Activated CD4-positive, alpha-beta T cell treated with anti-CD3 and anti-CD28 coated beads for 36 hours (primary cell): ENCODE measurements around the gene CDH4. TPM values are rescaled to one million over a fixed set of nuclear protein-coding genes. Genes with fewer than 3 reads are reported as not detected.

ENCODE experiments used
- ATAC-seq: fragments of 200-7000 bp; cut with Tn5 transposase; one replicate; pipeline ENCODE4 v1.10.0; 2021; ENCODE audit warnings: mild to moderate bottlenecking, moderate library complexity
- CTCF ChIA-PET: fragments of 350-600 bp; sonication (Branson Sonifier 250); formaldehyde crosslinking; loops from one replicate; lab custom pipeline; 2021; ENCODE audit warnings: antibody characterized with exemption; lab: Charles Lee
- POLR2A ChIA-PET: fragments of 350-600 bp; sonication (Branson Sonifier 250); formaldehyde crosslinking; loops from one replicate; lab custom pipeline; 2021; ENCODE audit warnings: antibody characterized with exemption, inconsistent platforms; lab: Charles Lee
- DNase-seq: peaks from one replicate; pipeline ENCODE4 v3.0.0-alpha.2; 2020
- H3K27ac Mint-ChIP-seq: one replicate; pipeline ENCODE4 v1.8.0; 2021; ENCODE audit warnings: mixed read lengths
- H3K27me3 Mint-ChIP-seq: one replicate; pipeline ENCODE4 v1.8.0; 2021; ENCODE audit warnings: mixed read lengths
- H3K36me3 Mint-ChIP-seq: one replicate; pipeline ENCODE4 v1.8.0; 2021; ENCODE audit warnings: low read depth, mixed read lengths
- H3K4me1 Mint-ChIP-seq: one replicate; pipeline ENCODE4 v1.8.0; 2021; ENCODE audit warnings: mixed read lengths
- H3K4me3 Mint-ChIP-seq: one replicate; pipeline ENCODE4 v1.8.0; 2021; ENCODE audit warnings: mild to moderate bottlenecking, moderate library complexity, mixed read lengths
- H3K9me3 Mint-ChIP-seq: one replicate; pipeline ENCODE4 v1.8.0; 2021; ENCODE audit warnings: low read depth, mixed read lengths
- intact Hi-C, 2 experiments: fragments of 100-400 bp; cut with DNase I in 1 of 2; cut with micrococcal nuclease in 1 of 2; formaldehyde crosslinking; loops; one replicate each; pipeline versions ENCODE4 v1.14.2 to v1.15.1; 2022 to 2024; cut with DNase I, micrococcal nuclease
- total RNA-seq, 2 experiments: library from RNA; stranded (reverse); gene quantifications; one replicate each; pipeline ENCODE4 v1.2.3, GENCODE V29; 2021

CDH4 gene
- total RNA-seq, 2 experiments from 2014 or later: not detected

- ATAC-seq: no peak
- H3K36me3 Mint-ChIP-seq: no peaks in the 10 kb centered on the region
- intact Hi-C loops: no loop called here
- no peaks in the 10 kb centered on the region for H3K4me1 Mint-ChIP-seq
- no peak for DNase-seq
- ChIA-PET CTCF (interaction anchor here (0.6 kb wide), 1 partner anchor 1026 kb away, joined by 3 read pairs; no protein-coding TSS in a partner anchor), POLR2A (no interaction called here)
- H3K27ac Mint-ChIP-seq: no peak overlapping the region
- no peak overlapping the region for H3K4me3 Mint-ChIP-seq
- H3K9me3 Mint-ChIP-seq: peaks cover 5% of the 10 kb centered on the region
- no peaks in the 10 kb centered on the region for H3K27me3 Mint-ChIP-seq
Observed at GRCh38 chr20:61742097-61742825, 490.2 kb downstream of the CDH4 start.

- Mint-ChIP-seq H3K27me3 (no peaks in the 10 kb centered on the region), H3K27ac (no peak overlapping the region), H3K9me3 (peaks cover 5% of the 10 kb centered on the region), H3K4me1 (no peaks in the 10 kb centered on the region), H3K36me3 (no peaks in the 10 kb centered on the region), H3K4me3 (no peak overlapping the region)
- ATAC-seq (no peak), DNase-seq (no peak)
- intact Hi-C loops: no loop called here
- CTCF ChIA-PET: no interaction called here
- POLR2A ChIA-PET: no interaction called here
Observed at GRCh38 chr20:61743606-61744005, 491.5 kb downstream of the CDH4 start.

GRCh38 chr20:61744691-61745396, 492.8 kb downstream of the CDH4 start:
- Mint-ChIP-seq H3K36me3 (no peaks in the 10 kb centered on the region), H3K9me3 (peaks cover 5% of the 10 kb centered on the region), H3K4me3 (no peak overlapping the region), H3K4me1 (no peaks in the 10 kb centered on the region), H3K27ac (no peak overlapping the region), H3K27me3 (no peaks in the 10 kb centered on the region)
- POLR2A ChIA-PET: no interaction called here
- CTCF ChIA-PET: interaction anchor here (0.8 kb wide), 1 partner anchor 12 kb away, joined by 3 read pairs; no protein-coding TSS in a partner anchor
- DNase-seq: no peak
- no peak for ATAC-seq
- intact Hi-C loops: no loop called here

GRCh38 chr20:61745397-61746146, 493.5 kb downstream of the CDH4 start:
- ATAC-seq (no peak), DNase-seq (no peak)
- no peaks in the 10 kb centered on the region for H3K36me3 Mint-ChIP-seq
- H3K4me3 Mint-ChIP-seq: no peak overlapping the region
- H3K9me3 Mint-ChIP-seq: peaks cover 7% of the 10 kb centered on the region
- ChIA-PET CTCF (no interaction called here), POLR2A (no interaction called here)
- no peaks in the 10 kb centered on the region for H3K4me1 Mint-ChIP-seq
- H3K27me3 Mint-ChIP-seq: no peaks in the 10 kb centered on the region
- no peak overlapping the region for H3K27ac Mint-ChIP-seq
- intact Hi-C loops: no loop called here

GRCh38 chr20:61746147-61746646, 494.1 kb downstream of the CDH4 start:
- H3K4me1 Mint-ChIP-seq: no peaks in the 10 kb centered on the region
- H3K4me3 Mint-ChIP-seq: no peak overlapping the region
- no peak overlapping the region for H3K27ac Mint-ChIP-seq
- ATAC-seq (no peak), DNase-seq (no peak)
- H3K27me3 Mint-ChIP-seq: no peaks in the 10 kb centered on the region
- no peaks in the 10 kb centered on the region for H3K36me3 Mint-ChIP-seq
- intact Hi-C loops: no loop called here
- ChIA-PET CTCF (no interaction called here), POLR2A (no interaction called here)
- H3K9me3 Mint-ChIP-seq: peaks cover 8% of the 10 kb centered on the region

- Mint-ChIP-seq H3K36me3 (no peaks in the 10 kb centered on the region), H3K27ac (no peak overlapping the region), H3K9me3 (peaks cover 11% of the 10 kb centered on the region), H3K4me3 (no peak overlapping the region), H3K27me3 (no peaks in the 10 kb centered on the region), H3K4me1 (no peaks in the 10 kb centered on the region)
- DNase-seq (no peak), ATAC-seq (no peak)
- intact Hi-C loops: no loop called here
- POLR2A ChIA-PET: no interaction called here
- CTCF ChIA-PET: no interaction called here
Observed at GRCh38 chr20:61746781-61747180, 494.7 kb downstream of the CDH4 start.

GRCh38 chr20:61748376-61748775, 496.3 kb downstream of the CDH4 start:
- H3K36me3 Mint-ChIP-seq: no peaks in the 10 kb centered on the region
- CTCF ChIA-PET: no interaction called here
- H3K27ac Mint-ChIP-seq: no peak overlapping the region
- H3K9me3 Mint-ChIP-seq: peaks cover 11% of the 10 kb centered on the region
- no peak overlapping the region for H3K4me3 Mint-ChIP-seq
- no peak for ATAC-seq
- POLR2A ChIA-PET: no interaction called here
- no peak for DNase-seq
- intact Hi-C loops: no loop called here
- H3K27me3 Mint-ChIP-seq: no peaks in the 10 kb centered on the region
- H3K4me1 Mint-ChIP-seq: no peaks in the 10 kb centered on the region

- H3K27me3 Mint-ChIP-seq: no peaks in the 10 kb centered on the region
- ChIA-PET POLR2A (no interaction called here), CTCF (no interaction called here)
- H3K4me3 Mint-ChIP-seq: no peak overlapping the region
- no peak for DNase-seq
- no peaks in the 10 kb centered on the region for H3K4me1 Mint-ChIP-seq
- no peaks in the 10 kb centered on the region for H3K36me3 Mint-ChIP-seq
- intact Hi-C loops: no loop called here
- peaks cover 11% of the 10 kb centered on the region for H3K9me3 Mint-ChIP-seq
- no peak overlapping the region for H3K27ac Mint-ChIP-seq
- no peak for ATAC-seq
Observed at GRCh38 chr20:61749406-61750075, 497.5 kb downstream of the CDH4 start.

- Mint-ChIP-seq H3K27ac (no peak overlapping the region), H3K4me1 (no peaks in the 10 kb centered on the region), H3K36me3 (no peaks in the 10 kb centered on the region), H3K4me3 (no peak overlapping the region), H3K9me3 (peaks cover 11% of the 10 kb centered on the region), H3K27me3 (no peaks in the 10 kb centered on the region)
- CTCF ChIA-PET: no interaction called here
- DNase-seq (no peak), ATAC-seq (no peak)
- intact Hi-C loops: no loop called here
- POLR2A ChIA-PET: no interaction called here
Observed at GRCh38 chr20:61750093-61750492, 498.0 kb downstream of the CDH4 start.

GRCh38 chr20:61752576-61752975, 500.5 kb downstream of the CDH4 start:
- DNase-seq: no peak
- no peak for ATAC-seq
- Mint-ChIP-seq H3K4me3 (no peak overlapping the region), H3K27ac (no peak overlapping the region), H3K4me1 (no peaks in the 10 kb centered on the region), H3K27me3 (no peaks in the 10 kb centered on the region), H3K9me3 (peaks cover 6% of the 10 kb centered on the region), H3K36me3 (no peaks in the 10 kb centered on the region)
- CTCF ChIA-PET: no interaction called here
- intact Hi-C loops: no loop called here
- POLR2A ChIA-PET: no interaction called here

- POLR2A ChIA-PET: no interaction called here
- ATAC-seq (no peak), DNase-seq (no peak)
- Mint-ChIP-seq H3K27me3 (no peaks in the 10 kb centered on the region), H3K36me3 (no peaks in the 10 kb centered on the region), H3K4me1 (no peaks in the 10 kb centered on the region), H3K9me3 (peaks cover 6% of the 10 kb centered on the region), H3K27ac (no peak overlapping the region), H3K4me3 (no peak overlapping the region)
- CTCF ChIA-PET: no interaction called here
- intact Hi-C loops: no loop called here
Observed at GRCh38 chr20:61753316-61753942, 501.4 kb downstream of the CDH4 start.
